ENCODE data around the gene ZNF445.
"Not testable (repeated sequence)": the region's sequence is repeated elsewhere in the genome, so short reads cannot be mapped to it uniquely, and the experiment has no call there.

Gene ZNF445

DNA sequence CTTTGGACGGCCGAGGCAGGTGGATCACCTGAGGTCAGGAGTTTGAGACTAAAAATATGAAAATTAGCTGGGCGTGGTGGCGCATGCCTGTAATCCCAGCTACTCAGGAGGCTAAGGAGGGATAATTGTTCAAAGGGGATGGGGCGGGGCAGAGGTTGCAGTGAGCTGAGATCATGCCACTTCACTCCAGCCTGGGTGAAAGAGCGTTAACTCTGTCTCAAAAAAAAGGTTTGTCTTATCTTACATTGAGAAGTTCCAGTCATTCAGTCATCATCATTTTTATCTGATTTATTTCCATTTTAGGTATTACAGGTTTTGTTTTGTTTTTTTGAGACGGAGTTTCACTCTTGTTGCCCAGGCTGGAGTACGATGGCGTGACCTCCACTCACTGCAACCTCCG is 2.6 kb downstream of the ZNF445 start:
- not testable (repeated sequence) for DNase-seq

DNA sequence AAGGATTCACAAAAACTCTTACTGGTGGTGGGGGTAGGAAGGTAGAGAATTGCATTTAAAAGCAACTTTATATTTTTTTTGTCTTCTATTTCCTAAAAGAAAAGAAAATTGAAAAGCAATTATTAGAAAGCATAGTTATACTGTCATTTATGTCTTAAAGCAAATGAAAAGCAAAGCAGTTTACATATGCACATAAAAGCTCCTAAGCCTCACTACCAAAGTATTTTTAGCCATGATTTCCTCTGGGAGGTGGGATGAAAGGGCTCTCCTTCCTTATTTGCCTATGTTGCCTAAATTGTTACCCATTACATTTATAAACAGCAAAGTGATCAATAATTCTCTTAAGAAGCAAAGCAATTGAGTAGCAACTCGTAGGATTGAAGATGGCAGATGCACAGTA is 7.0 kb downstream of the ZNF445 start:
- DNase-seq, result no peak

DNA sequence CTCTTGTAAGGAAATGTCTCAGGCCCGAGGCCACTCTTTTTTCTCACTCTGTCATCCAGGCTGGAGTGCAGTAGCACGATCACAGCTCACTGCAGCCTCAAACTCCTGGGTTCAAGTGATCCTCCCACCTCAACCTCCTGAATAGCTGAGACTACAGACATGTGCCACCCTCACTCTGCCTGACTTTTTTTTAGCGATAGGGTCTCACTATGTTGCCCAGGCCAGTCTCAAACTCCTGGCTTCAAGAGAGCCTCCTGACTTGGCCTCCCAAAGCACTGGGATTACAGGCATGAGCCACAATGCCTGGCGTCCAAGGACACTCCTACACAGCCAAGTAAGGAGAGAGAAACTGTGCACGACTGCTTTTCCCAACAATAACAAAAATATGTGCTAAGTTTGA is 7.6 kb downstream of the ZNF445 start:
- no peak for DNase-seq

DNA sequence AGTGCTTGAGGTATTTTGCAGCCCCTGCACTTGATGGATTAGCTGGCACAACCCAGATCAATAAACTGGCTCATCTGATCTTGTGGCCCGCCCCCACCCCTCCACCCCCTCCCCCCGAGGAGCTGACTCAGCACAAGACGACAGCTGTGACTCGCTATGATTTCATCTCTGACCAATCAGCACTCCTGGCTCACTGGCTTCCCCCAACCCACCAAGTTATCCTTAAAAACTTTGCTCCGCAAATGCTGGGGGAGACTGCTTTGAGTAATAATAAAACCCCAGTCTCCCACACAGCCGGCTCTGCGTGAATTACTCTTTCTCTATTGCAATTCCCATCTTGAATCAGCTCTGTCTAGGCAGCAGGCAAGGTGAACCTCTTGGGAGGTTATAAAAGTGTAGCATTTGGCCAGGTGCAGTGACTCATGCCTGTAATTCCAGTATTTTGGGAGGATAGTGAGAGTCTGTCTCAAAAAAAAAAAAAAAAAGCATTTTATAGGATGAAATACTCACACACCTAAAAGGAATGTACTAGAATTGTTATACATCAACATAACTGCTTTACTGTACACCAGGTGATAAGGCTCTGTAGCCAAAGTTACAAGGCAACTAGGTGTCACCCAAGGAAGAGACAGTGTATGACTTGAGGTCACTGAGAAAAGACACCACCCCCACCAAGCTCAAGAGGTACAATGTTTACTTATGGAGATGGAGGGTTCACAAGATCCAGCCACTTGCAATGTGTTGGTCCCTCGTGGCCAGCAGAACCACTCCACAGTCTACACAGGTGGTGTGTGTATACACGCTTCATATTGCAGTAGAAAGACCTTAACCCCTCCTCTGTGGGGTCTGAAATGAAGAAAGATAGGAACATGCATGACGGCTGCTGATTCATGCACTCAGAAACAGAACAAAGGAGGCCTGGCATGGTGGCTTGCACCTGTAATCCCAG is 8.6 kb downstream of the ZNF445 start:
- DNase-seq, result no peak

DNA sequence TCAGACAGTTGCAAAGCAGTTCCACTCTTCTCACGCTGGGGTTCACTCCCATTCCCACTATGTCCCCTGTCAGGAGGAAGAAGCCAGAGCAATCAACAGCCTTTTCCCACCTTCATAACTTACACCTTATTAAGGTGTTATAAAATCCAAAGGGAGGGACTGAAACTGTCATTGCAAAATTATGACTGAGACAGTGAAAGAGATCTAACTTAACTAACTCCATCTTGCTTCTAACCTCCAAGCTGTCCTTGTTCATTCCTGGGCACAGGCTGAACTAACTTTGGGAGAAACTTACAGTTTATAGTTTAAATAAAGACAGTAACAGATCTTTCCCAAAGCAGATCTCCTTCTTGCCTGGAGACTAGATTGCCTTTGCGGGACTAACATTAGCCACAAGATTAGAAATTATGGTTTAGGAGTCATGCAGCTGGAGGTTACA is 9.4 kb downstream of the ZNF445 start:
- not testable (repeated sequence) for DNase-seq

DNA sequence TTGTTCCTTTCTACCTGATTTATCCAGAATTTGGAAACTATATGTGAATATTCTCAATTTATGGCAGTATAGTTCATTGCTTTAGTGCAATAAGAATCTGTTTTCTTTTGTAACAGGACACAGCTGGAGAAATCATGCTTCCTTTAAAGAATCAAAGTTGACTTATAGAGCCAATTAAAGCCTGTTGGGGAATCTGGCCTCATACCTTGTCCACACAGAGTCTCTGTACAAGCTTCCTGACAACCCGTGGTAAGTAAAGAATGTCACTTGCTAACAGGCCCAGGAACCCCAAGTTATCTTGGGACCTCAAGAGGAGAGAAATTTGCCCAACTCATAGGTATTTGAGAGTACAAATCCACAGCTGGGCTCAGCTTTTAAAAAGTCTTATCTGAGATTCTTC is 10.2 kb downstream of the ZNF445 start:
- no peak for DNase-seq

DNA sequence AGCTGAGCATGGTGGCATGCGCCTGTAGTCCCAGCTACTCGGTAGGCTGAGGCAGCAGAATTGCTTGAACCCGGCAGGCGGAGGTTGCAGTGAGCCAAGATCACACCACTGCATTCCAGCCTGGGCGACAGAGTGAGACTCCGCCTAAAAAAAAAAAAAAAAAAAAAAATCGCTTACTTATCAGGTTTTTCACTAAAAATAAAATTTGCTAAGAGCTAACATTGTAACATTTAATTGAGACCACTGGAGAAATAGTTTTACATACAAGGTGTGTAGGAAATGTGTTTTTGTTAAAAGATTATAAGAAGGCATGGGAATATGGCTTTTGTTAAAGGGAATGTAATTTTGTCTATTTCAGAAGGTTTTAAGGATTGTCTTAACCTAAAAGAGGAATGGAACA is 12.6 kb downstream of the ZNF445 start:
- DNase-seq, result not testable (repeated sequence)

DNA sequence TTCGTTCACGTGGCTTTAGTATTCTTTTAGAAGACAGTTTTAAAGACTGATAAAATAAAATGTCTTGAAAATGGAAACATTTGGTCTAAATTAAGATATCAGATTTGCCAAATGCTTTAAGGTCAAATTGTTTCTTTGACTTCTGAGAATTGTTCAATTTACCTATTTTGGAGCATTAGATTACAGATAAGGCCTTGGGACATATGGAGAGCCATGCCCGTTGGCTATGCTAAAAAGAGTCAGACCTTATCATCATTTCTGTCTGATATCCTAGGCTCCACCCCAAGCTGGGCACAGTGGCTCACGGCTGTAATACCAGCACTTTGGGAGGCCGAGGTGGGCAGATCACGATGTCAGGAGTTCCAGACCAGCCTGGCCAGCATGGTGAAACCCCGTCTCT is 13.0 kb downstream of the ZNF445 start:
- no peak for DNase-seq

DNA sequence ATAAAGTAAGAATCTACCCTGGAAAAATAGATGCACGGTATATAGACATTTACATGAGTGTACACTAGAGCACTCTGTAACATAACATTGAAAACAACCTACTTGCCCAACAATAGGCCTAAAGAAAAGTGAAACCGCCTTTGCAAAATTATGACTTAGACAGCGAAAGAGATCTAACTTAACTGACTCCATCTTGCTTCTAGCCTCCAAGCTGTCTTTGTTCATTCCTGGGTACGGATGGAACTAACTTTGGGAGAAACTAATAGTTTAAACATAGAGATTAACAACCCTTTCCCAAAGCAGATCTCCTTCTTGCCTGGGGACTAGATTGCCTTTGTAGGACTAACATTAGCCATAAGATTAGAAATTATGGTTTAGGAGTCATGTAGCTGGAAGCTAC is 17.4 kb downstream of the ZNF445 start:
- DNase-seq, result not testable (repeated sequence)

DNA sequence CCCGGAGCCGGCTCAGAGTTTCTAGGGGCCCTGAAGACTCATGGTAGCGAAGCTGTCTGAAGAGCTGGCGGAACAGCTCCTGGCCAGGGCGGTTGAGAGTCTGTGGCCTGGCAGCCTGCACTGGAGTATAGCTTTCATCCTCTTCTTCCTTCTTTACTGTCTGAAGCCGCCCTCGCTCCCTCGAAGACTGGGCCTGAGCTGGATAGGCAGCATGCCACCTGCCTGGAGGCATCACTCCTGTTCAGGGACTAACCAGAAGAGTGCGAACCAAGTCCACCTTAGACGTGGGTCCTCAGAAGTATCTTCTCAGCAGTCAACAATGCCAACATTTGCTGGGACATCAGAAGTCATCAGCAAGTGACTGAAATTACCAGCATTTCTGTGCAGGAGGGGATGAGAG is 22.2 kb downstream of the ZNF445 start:
- DNase-seq, result no peak

DNA sequence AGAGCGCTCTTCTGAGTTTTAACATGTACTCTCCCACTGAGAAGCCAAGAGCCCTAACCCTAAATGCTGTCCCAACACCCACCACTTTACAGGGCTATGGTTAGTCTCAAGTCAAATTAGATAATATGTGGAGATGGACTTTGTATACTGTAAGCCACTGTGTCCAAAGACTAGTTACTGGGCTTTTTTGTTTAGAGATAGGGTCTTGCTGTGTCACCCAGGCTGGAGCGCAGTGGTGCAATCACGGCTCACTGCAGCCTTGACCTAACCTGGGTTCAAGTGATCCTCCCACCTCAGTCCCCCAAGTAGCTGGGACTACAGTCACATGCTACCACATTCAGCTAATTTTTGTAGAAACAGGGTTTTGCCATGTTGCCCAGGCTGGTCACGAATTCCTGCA is 23.2 kb downstream of the ZNF445 start:
- DNase-seq, result no peak

DNA sequence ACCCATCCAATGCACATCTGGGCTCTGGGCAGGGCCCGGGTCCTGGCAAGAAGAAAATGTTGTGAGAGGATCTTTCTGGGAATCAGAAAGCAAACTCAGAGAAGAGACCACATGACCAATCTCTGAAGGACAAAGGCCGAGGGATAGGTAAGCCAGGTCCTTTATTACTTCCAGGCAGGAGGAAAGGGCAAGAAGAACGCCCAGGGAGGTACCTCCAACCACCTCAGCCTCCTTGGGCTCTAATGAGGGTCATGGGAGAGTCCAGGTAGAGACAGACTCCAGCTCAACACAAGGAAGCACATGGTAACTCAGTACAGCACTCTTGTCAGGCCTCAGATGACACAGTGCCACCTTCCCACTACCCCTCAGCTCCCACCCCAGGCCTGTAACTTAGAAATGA is 26.0 kb downstream of the ZNF445 start:
- DNase-seq, result no peak

DNA sequence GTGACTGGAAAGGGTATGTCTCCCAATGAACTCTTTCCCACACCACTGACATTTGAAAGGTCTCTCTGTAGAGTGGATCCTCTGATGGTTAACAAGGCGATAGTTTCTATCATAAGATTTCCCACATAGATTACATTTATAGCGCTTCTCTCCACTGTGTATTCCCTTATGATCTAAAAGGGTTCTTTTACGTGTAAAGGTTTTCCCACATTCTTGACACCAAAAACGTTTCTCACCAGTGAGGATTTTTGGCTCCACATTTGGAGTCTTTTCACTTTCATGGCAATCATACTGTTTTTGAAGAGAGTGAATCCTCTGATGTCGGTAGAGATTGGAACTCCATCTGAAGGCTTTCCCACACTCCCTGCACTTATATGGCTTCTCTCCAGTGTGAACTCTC is 30.5 kb downstream of the ZNF445 start:
- DNase-seq, result no peak

DNA sequence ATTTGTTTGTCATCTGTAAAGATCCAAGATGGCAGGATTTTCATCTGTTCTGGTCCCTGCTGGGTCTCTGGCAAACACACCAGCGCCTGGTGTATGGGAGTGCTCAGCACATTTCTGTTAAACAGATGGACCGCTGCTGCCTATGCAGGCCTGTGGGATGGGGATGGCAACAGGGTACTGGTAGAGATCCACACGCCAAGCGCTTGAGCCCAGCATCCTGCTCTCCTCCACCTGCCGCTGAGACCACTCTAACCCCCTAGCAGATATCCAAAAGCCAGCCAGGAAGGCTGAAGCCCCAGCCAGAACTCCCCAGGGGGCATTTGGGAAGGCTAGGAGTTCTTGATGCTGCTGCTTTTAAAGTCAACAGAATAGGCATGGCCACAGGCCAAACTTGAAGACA is 31.7 kb downstream of the ZNF445 start:
- no peak for DNase-seq

DNA sequence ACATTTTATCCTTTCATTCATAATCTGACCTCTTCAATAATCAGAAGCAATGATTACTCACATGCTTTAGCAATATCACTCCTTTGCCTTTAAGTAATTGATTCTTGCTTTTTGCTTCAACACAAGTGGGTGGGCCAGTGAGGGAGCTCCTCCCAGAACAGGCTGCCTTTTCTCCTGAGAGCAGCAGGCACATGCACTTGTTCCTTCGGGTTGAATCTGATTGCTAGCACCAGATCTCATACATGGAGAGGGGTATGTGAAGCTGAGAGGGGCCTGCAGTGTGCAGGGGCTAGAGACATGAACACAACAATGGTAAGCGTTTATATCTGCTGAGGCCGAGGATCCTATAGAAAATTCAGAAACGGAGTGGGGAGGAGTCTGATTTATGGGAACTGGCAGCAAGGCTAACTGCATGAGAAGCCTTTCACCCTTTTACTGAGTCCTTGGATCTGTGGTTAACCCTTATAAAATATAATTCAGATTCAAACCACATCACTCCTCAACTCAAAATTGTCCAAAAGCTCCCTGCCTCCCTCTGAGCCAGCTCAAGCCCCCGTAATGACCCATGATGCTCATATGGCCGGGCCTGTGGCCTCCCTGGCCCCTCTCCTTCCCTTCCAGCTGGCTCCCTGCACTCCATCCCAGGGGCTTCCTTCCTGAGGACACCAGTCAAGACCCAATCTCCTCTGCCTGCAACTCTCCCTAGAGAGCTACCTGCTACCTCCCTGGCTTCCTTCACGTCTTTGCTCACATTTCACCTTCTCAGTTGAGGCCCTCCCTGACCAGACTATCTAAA is 32.4 kb downstream of the ZNF445 start:
- DNase-seq, result no peak

DNA sequence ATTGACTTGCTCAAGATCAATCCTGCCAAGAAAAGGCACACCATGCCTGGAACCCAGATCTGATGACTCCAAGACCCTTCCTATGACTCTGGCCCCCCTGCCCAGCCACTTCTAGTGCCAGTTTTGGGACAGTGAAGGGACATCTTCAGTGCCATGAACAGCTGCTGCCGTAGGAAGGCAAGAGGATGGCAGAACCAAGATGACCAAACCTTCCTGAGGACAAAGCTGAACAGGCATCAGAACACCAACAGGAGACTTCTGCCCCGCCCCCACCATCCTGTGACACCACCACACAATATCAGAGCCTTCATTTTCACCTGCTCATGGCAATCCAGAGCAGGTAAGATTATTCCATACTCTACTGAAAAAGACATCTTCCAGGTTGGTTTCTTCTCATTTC is 33.0 kb downstream of the ZNF445 start:
- no peak for DNase-seq

DNA sequence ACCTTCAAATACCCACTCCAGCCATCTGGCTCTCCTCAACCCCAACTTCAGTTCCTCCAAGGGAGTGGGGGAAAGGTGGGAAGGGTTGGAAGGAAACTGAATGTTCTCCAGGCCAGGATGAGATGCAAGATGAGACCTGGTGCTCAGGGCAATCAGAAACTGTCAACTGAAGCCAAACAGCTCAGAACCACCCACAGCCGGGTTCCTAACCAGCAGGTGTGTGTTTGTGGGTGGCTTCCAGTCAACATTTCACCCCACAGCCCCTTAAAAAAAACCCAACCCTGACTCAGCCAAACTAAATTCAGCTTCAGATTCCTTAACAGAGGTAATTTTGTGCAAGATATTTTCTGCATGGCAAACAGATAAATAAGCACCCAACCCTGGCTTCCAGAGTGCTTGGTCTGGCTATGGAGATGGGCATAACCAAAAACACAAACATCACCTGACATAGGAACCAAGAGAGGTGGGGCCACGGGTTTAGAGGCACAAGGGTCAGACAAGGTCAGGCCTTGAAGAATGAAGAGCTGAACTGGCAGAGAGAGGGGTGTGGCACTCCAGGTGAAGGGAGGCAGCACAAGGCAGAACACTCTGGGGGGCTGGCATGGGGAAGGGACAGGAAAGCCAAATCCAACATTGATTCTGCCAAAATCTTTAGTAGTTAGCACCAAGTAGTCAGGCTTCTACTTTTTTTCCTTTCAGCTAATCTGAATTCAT is 34.7 kb downstream of the ZNF445 start:
- DNase-seq, result no peak

DNA sequence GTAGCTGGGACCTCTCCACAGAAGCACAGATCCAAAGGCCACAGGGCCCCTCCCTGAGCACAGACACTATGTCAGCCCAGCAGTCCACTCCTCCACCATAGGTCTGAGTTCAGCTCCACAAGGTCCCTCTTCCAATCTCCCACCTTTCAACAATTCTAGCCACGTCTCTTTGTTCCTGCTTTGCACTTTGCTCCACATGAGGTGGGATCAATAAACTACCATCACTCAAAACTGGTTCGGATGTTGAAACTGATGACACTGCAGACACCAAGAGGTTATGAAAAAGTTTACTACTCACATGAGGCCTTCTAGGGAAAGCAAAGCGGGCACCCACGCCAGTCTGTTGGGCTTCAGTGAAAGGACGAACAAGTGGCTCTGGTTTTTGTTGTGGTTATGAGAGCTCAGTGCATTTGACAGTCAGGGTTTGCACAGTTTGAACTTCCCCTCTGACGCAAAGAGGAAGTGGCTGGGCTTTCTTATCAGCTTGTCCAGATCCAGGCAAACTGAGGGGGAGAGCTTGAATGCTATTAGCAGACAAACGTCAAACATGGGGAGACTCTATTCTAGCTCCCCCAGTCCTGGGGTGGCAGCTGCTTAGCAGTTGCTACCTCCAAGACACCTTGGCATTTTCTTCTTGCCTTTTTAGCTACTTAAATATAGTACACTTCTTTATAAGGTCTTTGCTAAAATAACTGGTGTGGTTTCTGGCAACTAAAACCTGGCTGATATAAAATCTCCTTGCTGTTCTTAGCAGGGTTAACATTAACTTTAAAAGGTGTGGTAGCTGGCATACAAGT is 37.8 kb downstream of the ZNF445 start:
- DNase-seq, result peak; percentile 24 to 99

DNA sequence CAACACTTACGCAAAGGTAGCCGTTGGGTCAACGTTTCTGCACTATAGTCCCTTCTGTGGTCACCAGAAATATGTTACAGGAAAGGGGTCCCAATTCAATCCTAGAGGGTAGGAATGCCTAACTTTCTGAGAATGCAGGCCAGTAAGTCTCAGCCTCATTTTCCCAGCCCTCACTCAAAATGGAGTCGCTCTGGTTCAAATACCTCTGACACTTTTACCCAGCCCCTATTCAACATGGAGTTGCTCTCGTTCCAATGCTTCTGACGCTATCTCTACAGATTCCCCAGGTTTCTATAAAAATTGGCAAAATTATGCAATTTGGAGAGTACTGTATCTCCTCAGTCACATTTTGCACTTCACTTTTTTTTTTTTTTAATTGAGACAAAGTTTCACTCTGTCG is 39.7 kb downstream of the ZNF445 start:
- DNase-seq, result no peak

DNA sequence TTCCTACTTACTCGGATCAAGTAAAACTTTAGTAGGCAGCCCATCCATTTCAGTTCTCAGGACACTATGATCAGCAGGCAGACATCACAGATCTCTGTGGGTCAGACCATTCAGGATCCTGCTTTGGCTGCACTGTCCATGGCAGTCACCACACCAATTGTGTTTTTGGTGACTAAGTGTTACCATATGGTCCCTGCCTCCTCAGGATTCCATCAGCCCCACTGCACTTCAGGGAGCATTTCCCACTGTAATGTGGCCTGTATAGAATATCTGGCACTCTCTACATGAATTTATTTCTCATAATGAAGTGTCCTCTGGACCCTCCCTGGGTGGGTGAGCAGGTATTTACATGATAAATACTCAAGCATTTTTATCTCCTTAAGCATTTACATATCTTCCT is 41.3 kb downstream of the ZNF445 start:
- no peak for DNase-seq

DNA sequence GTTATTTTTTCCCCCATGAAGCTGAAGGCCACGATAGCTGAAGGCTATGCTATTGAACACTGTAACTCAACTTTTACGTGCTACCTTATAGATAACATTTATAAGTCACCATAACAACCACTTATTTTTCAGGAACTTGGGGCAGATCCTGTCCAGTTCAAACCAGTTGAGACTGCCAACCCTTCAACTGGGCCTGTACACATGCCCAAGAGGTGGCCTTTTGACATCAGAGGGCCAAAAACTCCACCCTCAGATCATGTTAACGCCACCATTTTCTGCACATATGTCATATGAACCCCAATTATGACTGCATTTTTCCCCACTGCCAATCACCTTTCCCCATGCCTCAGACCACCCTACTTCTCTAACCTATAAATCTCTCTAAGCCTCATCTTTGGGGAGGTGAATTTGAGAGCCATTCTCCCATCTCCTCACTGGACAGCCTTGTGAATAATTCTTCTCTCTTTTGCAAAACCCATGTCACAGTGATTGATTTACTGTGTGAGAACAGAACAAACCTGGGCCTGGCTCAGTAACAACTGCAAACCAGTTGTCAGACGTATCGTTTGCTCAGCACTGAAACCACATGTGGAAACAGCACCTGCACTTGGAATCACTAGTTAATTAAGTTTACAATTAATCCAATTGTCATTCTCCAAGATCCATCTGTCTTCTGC is 42.5 kb downstream of the ZNF445 start:
- no peak for DNase-seq

DNA sequence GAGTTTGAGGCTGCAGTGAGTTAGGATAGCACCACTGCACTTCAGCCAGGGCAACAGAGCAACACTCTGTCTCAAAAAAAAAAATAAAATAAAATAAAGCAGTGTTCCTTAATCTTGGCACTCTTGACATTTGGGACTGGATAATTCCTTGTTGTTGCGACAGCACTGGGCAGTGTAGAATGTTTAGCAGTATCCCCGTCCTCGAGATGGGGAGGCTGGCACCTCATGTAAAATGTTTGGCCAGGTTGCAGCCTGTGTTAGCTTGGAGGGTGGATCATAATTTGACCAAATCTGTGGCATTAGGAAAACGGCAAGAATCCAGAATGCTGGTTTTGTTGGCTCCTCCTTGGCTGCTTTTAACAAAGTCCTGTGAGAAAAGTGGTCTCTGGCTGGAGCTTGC is 47.0 kb downstream of the ZNF445 start:
- no peak for DNase-seq
